Loucy (cell line): ENCODE data around the gene DNAJC1.

Source experiments
- H2AFZ ChIP-seq: fragments of 200-600 bp; sonication (generic); 2 replicates; pipeline ENCODE4 v1.6.0; 2016; ENCODE audit warnings: antibody characterized with exemption, mild to moderate bottlenecking, low read length, moderate library complexity
- H3F3A ChIP-seq: fragments of 200-600 bp; 2 replicates; pipeline ENCODE4 v1.6.0; 2016; ENCODE audit warnings: antibody characterized with exemption, low read depth, mild to moderate bottlenecking
- H3K27me3 ChIP-seq: fragments of 200-600 bp; sonication (generic); 2 replicates; pipeline ENCODE4 v1.6.1; 2014; ENCODE audit warnings: low read length, mild to moderate bottlenecking; ENCODE audit not compliant: insufficient read depth, poor library complexity, severe bottlenecking
- H3K36me3 ChIP-seq: fragments of 200-600 bp; sonication (generic); 2 replicates; pipeline ENCODE4 v1.6.1; 2016; ENCODE audit warnings: low read length; ENCODE audit not compliant: insufficient read depth
- H3K4me1 ChIP-seq: fragments of 200-600 bp; sonication (generic); 2 replicates; pipeline ENCODE4 v1.5.1; 2014; ENCODE audit warnings: low read length, mild to moderate bottlenecking; ENCODE audit not compliant: insufficient read depth, poor library complexity, severe bottlenecking
- H3K4me2 ChIP-seq: fragments of 200-600 bp; sonication (generic); 2 replicates; pipeline ENCODE4 v1.6.0; 2014; ENCODE audit warnings: antibody characterized with exemption, low read length, low read depth, mild to moderate bottlenecking; ENCODE audit not compliant: poor library complexity, severe bottlenecking
- H3K4me3 ChIP-seq: fragments of 200-600 bp; sonication (generic); 2 replicates; pipeline ENCODE4 v1.5.1; 2014; ENCODE audit warnings: low read length, mild to moderate bottlenecking, mixed read lengths; ENCODE audit not compliant: poor library complexity, severe bottlenecking
- H3K79me2 ChIP-seq: fragments of 200-600 bp; sonication (generic); 2 replicates; pipeline ENCODE4 v1.6.1; 2014; ENCODE audit warnings: low read length; ENCODE audit not compliant: insufficient read depth
- H3K9ac ChIP-seq: fragments of 200-600 bp; sonication (generic); 2 replicates; pipeline ENCODE4 v1.6.0; 2014; ENCODE audit warnings: mild to moderate bottlenecking, low read depth, low read length, moderate library complexity; ENCODE audit not compliant: poor library complexity, severe bottlenecking
- H3K9me2 ChIP-seq: fragments of 200-600 bp; sonication (generic); replicated peaks from 2 replicates; pipeline ENCODE4 v1.6.1; 2016; ENCODE audit warnings: low read depth, low read length, mixed read lengths
- H3K9me3 ChIP-seq: fragments of 200-600 bp; sonication (generic); 2 replicates; pipeline ENCODE4 v1.6.1; 2014; ENCODE audit warnings: mild to moderate bottlenecking, antibody characterized with exemption, low read length, low read depth; ENCODE audit not compliant: insufficient read depth
- H4K20me1 ChIP-seq: fragments of 200-600 bp; sonication (generic); 2 replicates; pipeline ENCODE4 v1.6.0; 2014; ENCODE audit warnings: antibody characterized with exemption, low read length, mild to moderate bottlenecking; ENCODE audit not compliant: insufficient read depth, poor library complexity, severe bottlenecking
- EZH2phosphoT487 ChIP-seq: fragments of 200-600 bp; IDR thresholded peaks from 2 replicates; pipeline ENCODE4 v1.6.1; 2018; ENCODE audit warnings: antibody characterized with exemption, mild to moderate bottlenecking, moderate library complexity, borderline replicate concordance
- TF ChIP-seq, protein P1 (sequence below): fragments of 200-600 bp; sonication (generic); conservative IDR thresholded peaks from 2 replicates; pipeline ENCODE4 v1.5.1; 2014; ENCODE audit warnings: mild to moderate bottlenecking, antibody characterized with exemption, low read length

The DNAJC1 gene

DNA sequence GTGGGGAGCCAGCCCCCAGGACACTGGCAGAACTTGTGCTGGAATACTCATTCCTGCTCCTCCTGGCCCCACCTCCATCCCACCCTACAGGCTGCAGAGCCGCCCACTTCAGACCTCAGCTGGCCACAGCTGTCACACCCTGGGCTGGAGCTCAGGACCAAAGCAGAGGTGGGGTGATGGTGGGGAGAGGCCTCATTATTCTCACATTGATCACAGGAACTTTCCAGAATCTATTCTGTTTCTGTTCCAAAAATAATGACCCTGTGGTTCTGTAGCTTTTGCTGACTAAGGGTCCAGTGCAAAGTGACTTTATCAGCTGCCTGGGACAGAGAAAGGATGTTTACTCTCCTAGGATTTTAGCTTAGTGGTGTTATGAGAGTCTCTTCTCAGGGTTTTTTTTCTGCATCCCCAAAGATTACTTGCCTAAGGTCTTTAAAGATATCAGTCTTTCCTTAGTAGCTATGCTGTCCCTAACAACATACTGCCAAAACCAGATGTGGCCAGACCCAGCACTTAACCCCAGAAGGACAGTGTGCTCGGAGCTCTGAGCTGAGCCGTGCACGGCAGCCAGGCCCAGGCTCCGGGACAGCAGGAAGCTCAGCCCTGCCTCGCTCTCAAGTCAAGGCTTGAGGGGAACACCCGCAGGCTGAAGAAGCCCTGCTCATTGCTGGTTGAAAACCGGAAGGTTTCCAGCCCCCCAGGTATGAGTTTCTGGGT lies 246.2 kb downstream of the DNAJC1 start:
- H3K79me2 ChIP-seq, result no peaks in the 10 kb centered on the region
- no peaks in the 10 kb centered on the region for H3K9me2 ChIP-seq
- H3K4me2 ChIP-seq, result no peak overlapping the region
- no peaks in the 10 kb centered on the region for H4K20me1 ChIP-seq
- no peak overlapping the region for H2AFZ ChIP-seq
- peaks cover 38% of the 10 kb centered on the region; the same call in 1 of the 2 replicates for H3K36me3 ChIP-seq
- no peak overlapping the region for H3K4me3 ChIP-seq
- no peaks in the 10 kb centered on the region for H3K27me3 ChIP-seq
- no peak overlapping the region for H3K9ac ChIP-seq
- H3K9me3 ChIP-seq, result no peaks in the 10 kb centered on the region
- peaks cover 2% of the 10 kb centered on the region for H3K4me1 ChIP-seq
- TF ChIP-seq, protein P1, sequence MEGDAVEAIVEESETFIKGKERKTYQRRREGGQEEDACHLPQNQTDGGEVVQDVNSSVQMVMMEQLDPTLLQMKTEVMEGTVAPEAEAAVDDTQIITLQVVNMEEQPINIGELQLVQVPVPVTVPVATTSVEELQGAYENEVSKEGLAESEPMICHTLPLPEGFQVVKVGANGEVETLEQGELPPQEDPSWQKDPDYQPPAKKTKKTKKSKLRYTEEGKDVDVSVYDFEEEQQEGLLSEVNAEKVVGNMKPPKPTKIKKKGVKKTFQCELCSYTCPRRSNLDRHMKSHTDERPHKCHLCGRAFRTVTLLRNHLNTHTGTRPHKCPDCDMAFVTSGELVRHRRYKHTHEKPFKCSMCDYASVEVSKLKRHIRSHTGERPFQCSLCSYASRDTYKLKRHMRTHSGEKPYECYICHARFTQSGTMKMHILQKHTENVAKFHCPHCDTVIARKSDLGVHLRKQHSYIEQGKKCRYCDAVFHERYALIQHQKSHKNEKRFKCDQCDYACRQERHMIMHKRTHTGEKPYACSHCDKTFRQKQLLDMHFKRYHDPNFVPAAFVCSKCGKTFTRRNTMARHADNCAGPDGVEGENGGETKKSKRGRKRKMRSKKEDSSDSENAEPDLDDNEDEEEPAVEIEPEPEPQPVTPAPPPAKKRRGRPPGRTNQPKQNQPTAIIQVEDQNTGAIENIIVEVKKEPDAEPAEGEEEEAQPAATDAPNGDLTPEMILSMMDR, result no peak
- no peak for TF ChIP-seq EZH2phosphoT487
- H3F3A ChIP-seq, result no peaks in the 10 kb centered on the region

DNA sequence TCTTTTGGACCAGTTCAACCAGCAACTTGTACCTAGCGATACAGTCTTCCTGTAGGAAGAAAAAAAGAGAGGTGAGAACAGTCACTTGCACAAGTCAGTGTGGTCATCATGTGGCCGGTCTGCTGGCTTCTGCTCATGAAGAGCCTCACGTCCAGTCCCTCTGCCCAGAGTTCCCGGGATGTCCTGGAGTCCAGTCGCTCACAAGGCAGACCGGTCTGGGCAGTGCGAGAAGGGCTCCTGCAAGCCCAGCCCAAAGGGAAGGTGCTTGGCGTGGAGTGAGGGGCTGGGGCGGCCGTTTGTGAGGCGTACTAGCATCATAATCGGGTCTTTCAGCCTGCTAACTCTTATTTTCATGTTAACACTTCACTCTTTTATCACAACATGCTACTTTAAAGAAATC lies 246.8 kb downstream of the DNAJC1 start:
- no peak for TF ChIP-seq EZH2phosphoT487
- TF ChIP-seq, protein P1, result no peak
- Histone ChIP-seq H4K20me1 (no peaks in the 10 kb centered on the region), H3K9me3 (no peaks in the 10 kb centered on the region), H3F3A (no peaks in the 10 kb centered on the region), H2AFZ (no peak overlapping the region), H3K4me1 (peaks cover 2% of the 10 kb centered on the region), H3K79me2 (no peaks in the 10 kb centered on the region), H3K9ac (no peak overlapping the region), H3K27me3 (no peaks in the 10 kb centered on the region), H3K4me3 (no peak overlapping the region), H3K36me3 (peaks cover 38% of the 10 kb centered on the region; the same call in 1 of the 2 replicates), H3K4me2 (no peak overlapping the region), H3K9me2 (no peaks in the 10 kb centered on the region)

DNA sequence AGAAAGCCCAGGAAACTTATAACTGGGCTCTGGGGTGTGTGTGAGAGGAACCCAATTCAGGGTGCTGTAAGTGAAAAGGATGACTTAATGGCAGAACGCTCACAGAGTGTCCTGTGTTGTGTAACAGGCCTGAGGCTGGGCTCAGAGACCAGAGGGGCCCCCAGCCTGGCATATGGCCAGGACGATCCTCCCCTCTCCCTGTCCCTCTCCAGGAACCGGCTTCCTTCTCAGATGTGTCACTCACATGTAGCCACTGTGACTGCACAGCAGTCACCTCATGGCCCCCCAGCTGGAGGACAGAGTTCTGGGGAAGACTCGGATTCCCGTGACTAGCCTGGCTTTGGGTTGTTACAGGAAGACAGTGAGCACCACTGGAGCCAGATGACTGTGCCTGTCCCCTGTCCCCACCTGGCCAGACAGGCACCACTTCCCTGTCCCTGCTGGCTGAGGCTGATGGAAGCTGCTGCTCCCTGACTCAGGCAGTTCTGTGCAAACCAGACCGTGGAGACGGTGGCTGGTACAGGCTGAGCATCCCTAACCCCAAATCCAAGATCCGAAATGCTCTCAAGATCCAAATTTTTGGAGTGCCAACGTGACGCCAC lies 249.0 kb downstream of the DNAJC1 start:
- Histone ChIP-seq H3K9me2 (no peaks in the 10 kb centered on the region), H3K27me3 (no peaks in the 10 kb centered on the region), H3K36me3 (peaks cover 34% of the 10 kb centered on the region; the same call in 1 of the 2 replicates), H3K9me3 (no peaks in the 10 kb centered on the region), H3K79me2 (no peaks in the 10 kb centered on the region), H3K4me2 (no peak overlapping the region), H3K9ac (no peak overlapping the region), H2AFZ (no peak overlapping the region), H3F3A (no peaks in the 10 kb centered on the region), H3K4me1 (peaks cover 5% of the 10 kb centered on the region), H4K20me1 (no peaks in the 10 kb centered on the region), H3K4me3 (no peak overlapping the region)
- no peak for TF ChIP-seq EZH2phosphoT487
- TF ChIP-seq, protein P1, result no peak
